Cardiac muscle cell (in vitro differentiated cells and primary cell): Measurements from ENCODE around the gene C2CD2L. TPM values are rescaled to one million over a fixed set of nuclear protein-coding genes. Genes with fewer than 3 reads are reported as not detected.

ENCODE experiments used
- DNase-seq, 2 donors: peaks; one replicate each; pipeline versions ENCODE4 v3.0.0 to v3.0.0-alpha.2; 2010 to 2017; ENCODE audit warnings: low read depth in 1 of 2, low spot score in 1 of 2
- H3K27ac ChIP-seq: fragments of 200-600 bp; sonication (generic); 2 replicates; pipeline ENCODE4 v1.5.1; 2016
- H3K27me3 ChIP-seq: fragments of 200-600 bp; sonication (generic); 2 replicates; pipeline ENCODE4 v1.6.0; 2016; ENCODE audit warnings: control low read depth
- H3K36me3 ChIP-seq: fragments of 200-600 bp; sonication (generic); 2 replicates; pipeline ENCODE4 v1.5.1; 2016; ENCODE audit warnings: control low read depth
- H3K4me1 ChIP-seq: fragments of 200-600 bp; sonication (generic); 2 replicates; pipeline ENCODE4 v1.8.1; 2017; ENCODE audit warnings: low read depth, mild to moderate bottlenecking, mixed run types
- H3K4me3 ChIP-seq: fragments of 200-600 bp; sonication (generic); 2 replicates; pipeline ENCODE4 v1.5.1; 2016; ENCODE audit warnings: mild to moderate bottlenecking
- H3K9me3 ChIP-seq: fragments of 200-600 bp; sonication (generic); 2 replicates; pipeline ENCODE4 v1.5.1; 2017; ENCODE audit warnings: low read depth, mild to moderate bottlenecking, control low read depth
- CTCF ChIP-seq: IDR thresholded peaks from 2 replicates; pipeline ENCODE4 v1.5.1; 2012; ENCODE audit warnings: low read depth, mild to moderate bottlenecking, low read length
- polyA plus RNA-seq: library from polyadenylated mRNA; unstranded; fragments of >200 nt; fragmentation: Nextera tagmentation; extraction: Ambion mirVana; gene quantifications from 2 replicates; pipeline ENCODE4 v1.2.1, GENCODE V29; 2016
- total RNA-seq: library from RNA; depleted of rRNA; stranded (reverse); fragments of >200 nt; gene quantifications from 2 replicates; pipeline ENCODE4 v1.2.3, GENCODE V29; 2016

Gene C2CD2L
- total and polyA plus RNA-seq, 2 experiments from 2014 or later, result 11.1 to 16.4 TPM

GRCh38 chr11:119103793-119104192, 3.4 kb upstream of the C2CD2L start:
- no peak for DNase-seq
- peaks cover 15% of the 10 kb centered on the region for H3K4me1 ChIP-seq
- no peak for TF ChIP-seq CTCF

GRCh38 chr11:119107538-119108145, 498 bp downstream of the C2CD2L start:
- no peaks in the 10 kb centered on the region for H3K36me3 ChIP-seq
- peak in 1 of 2 donors; percentile 42 for DNase-seq
- no peaks in the 10 kb centered on the region for H3K9me3 ChIP-seq
- peak overlapping the region; percentile 90 for H3K4me3 ChIP-seq
- H3K4me1 ChIP-seq, result peaks cover 5% of the 10 kb centered on the region
- no peaks in the 10 kb centered on the region for H3K27me3 ChIP-seq
- no peak overlapping the region for H3K27ac ChIP-seq
- no peak for TF ChIP-seq CTCF

More at GRCh38 chr11:119103793-119104192, 3.4 kb upstream of the C2CD2L start:
- Histone ChIP-seq H3K36me3 (peaks cover 1% of the 10 kb centered on the region), H3K27me3 (no peaks in the 10 kb centered on the region), H3K4me3 (no peak overlapping the region), H3K9me3 (no peaks in the 10 kb centered on the region), H3K27ac (no peak overlapping the region)

- TF ChIP-seq CTCF, result no peak
- H3K9me3 ChIP-seq, result no peaks in the 10 kb centered on the region
- H3K4me3 ChIP-seq, result peak overlapping the region; percentile 90
- DNase-seq, result peak in 1 of 2 donors; percentile 56
- no peaks in the 10 kb centered on the region for H3K36me3 ChIP-seq
- H3K27me3 ChIP-seq, result no peaks in the 10 kb centered on the region
- no peak overlapping the region for H3K27ac ChIP-seq
- H3K4me1 ChIP-seq, result peaks cover 5% of the 10 kb centered on the region
Observed at GRCh38 chr11:119108146-119108856, 1.2 kb downstream of the C2CD2L start.

GRCh38 chr11:119108857-119109221, 1.7 kb downstream of the C2CD2L start:
- no peak overlapping the region for H3K27ac ChIP-seq
- TF ChIP-seq CTCF, result no peak
- H3K36me3 ChIP-seq, result no peaks in the 10 kb centered on the region
- no peak overlapping the region for H3K4me3 ChIP-seq
- H3K27me3 ChIP-seq, result no peaks in the 10 kb centered on the region
- DNase-seq, result no peak
- peaks cover 5% of the 10 kb centered on the region for H3K4me1 ChIP-seq
- H3K9me3 ChIP-seq, result no peaks in the 10 kb centered on the region

- Histone ChIP-seq H3K36me3 (no peaks in the 10 kb centered on the region), H3K27me3 (no peaks in the 10 kb centered on the region), H3K4me3 (no peak overlapping the region), H3K9me3 (no peaks in the 10 kb centered on the region), H3K27ac (no peak overlapping the region), H3K4me1 (peaks cover 5% of the 10 kb centered on the region)
- no peak for DNase-seq
- no peak for TF ChIP-seq CTCF
Observed at GRCh38 chr11:119109843-119110242, 2.7 kb downstream of the C2CD2L start.
